ENCODE measurements around the gene BMP4. TPM values are rescaled to one million over a fixed set of nuclear protein-coding genes. Genes with fewer than 3 reads are reported as not detected.
A peak's percentile ranks its signal among the peaks of the same experiment; 100 is the strongest.

BMP4 gene
- total and polyA plus RNA-seq, 2 donors (not counting 3 experiments of a cell fraction or from before 2014, with no cell fraction given): 238 to 311 TPM

GRCh38 chr14:53958628-53959027 is 2.0 kb upstream of the BMP4 start:
- Histone ChIP-seq H3K4me1 (ENCODE audit: control insufficient read depth, extremely low read depth, insufficient read depth, low read length) (peaks cover 12% of the 10 kb centered on the region), H3K27ac (ENCODE audit: insufficient read depth, low read depth, low read length) (no peak overlapping the region), H3K27me3 (ENCODE audit: control insufficient read depth in 2 of 2, insufficient read depth in 2 of 2, low read length in 2 of 2) (peaks cover 0 to 3% of the 10 kb centered on the region in 2 experiments), H3K36me3 (ENCODE audit: control insufficient read depth in 2 of 2, extremely low read depth in 1 of 2, insufficient read depth in 2 of 2, low read length in 2 of 2) (no peaks in the 10 kb centered on the region), H3K4me3 (replicated peaks in 1 of 3; ENCODE audit: insufficient read depth in 1 of 3, low read depth in 1 of 3, low read length in 3 of 3) (no peak overlapping the region), H2AFZ (ENCODE audit: low read depth, low read length) (no peak overlapping the region), H3K4me2 (ENCODE audit: insufficient read depth, low read length) (no peak overlapping the region), H4K20me1 (replicated peaks; ENCODE audit: control insufficient read depth, extremely low read depth, insufficient read depth, low read length) (no peaks in the 10 kb centered on the region), H3K9me1 (replicated peaks; ENCODE audit: control insufficient read depth, extremely low read depth, insufficient read depth, low read length) (no peaks in the 10 kb centered on the region), H3K79me2 (ENCODE audit: control insufficient read depth, insufficient read depth, low read length) (peaks cover 31% of the 10 kb centered on the region), H3K9ac (replicated peaks; ENCODE audit: extremely low read depth, insufficient read depth, low read length) (no peak overlapping the region), H3K9me3 (replicated peaks; ENCODE audit: control insufficient read depth, insufficient read depth, low read length) (no peaks in the 10 kb centered on the region)
- ChIA-PET POLR2A (no interaction called here), CTCF (interaction anchor here (1.0 to 9.0 kb wide), 5 partner anchors 12 to 389 kb away, joined by 3 to 164 read pairs (median 12); no protein-coding TSS in a partner anchor)
- DNase-seq (ENCODE audit: low read depth, low spot score) (no peak), FAIRE-seq (no peak)
- intact Hi-C loops (cut with micrococcal nuclease): no loop called here
- dilution Hi-C loops (cut with MboI; ENCODE audit: extremely low pct_ligation_motif_present, low sequenced_read_pairs): no loop called here
- no TSS peak for BruUV-seq (replicated peaks)
- TF ChIP-seq JUN (IDR thresholded peaks at IDR 0.05; ENCODE audit: borderline replicate concordance, insufficient read depth, insufficient read length, low read depth) (no peak), POLR2AphosphoS5 (IDR thresholded peaks at IDR 0.05; ENCODE audit: insufficient read depth, low read depth, low read length) (no peak), GATA2 (IDR thresholded peaks at IDR 0.05; ENCODE audit: insufficient read depth, insufficient read length, low read depth, low read length) (no peak), FOS (IDR thresholded peaks at IDR 0.05; ENCODE audit: borderline replicate concordance, insufficient read depth, low read length) (no peak), EZH2 (IDR thresholded peaks at IDR 0.05; ENCODE audit: borderline replicate concordance, low read depth, low read length, severe bottlenecking) (no peak)
- TF ChIP-seq, protein P1, sequence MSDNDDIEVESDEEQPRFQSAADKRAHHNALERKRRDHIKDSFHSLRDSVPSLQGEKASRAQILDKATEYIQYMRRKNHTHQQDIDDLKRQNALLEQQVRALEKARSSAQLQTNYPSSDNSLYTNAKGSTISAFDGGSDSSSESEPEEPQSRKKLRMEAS (IDR thresholded peaks at IDR 0.05; ENCODE audit: insufficient read depth, insufficient read length): no peak

DNA sequence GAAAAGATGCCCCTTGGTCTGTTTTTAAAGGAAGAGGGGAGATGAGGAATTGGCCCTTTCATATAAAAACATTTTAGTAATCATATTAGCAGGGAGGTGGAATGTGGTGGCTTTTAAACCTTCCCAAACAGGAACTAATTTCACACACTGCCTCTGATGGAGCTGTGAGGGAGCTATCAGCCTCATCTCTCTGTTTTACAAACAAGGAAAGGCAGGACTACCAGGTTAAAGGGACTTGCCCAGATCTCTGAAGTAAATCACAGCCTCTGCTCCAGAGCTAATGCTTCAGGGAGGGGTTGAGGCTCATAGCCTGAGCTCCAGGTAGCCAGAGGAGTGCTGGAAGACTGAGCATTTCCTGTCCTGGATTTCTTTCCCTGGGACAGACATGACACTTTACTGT is 1.1 kb upstream of the BMP4 start:
- TF ChIP-seq FOS (IDR thresholded peaks at IDR 0.05; ENCODE audit: borderline replicate concordance, insufficient read depth, low read length): no peak
- TF ChIP-seq, protein P1 (IDR thresholded peaks at IDR 0.05; ENCODE audit: insufficient read depth, insufficient read length): no peak
- no peak for TF ChIP-seq CTCF (IDR thresholded peaks at IDR 0.05; ENCODE audit: extremely low read depth in 1 of 2, insufficient read depth in 1 of 2, low read depth in 1 of 2, low read length in 2 of 2)
- TF ChIP-seq EZH2 (IDR thresholded peaks at IDR 0.05; ENCODE audit: borderline replicate concordance, low read depth, low read length, severe bottlenecking): no peak
- TF ChIP-seq POLR2AphosphoS5 (IDR thresholded peaks at IDR 0.05; ENCODE audit: insufficient read depth, low read depth, low read length): no peak
- no peak for TF ChIP-seq POLR2A (IDR thresholded peaks at IDR 0.05; ENCODE audit: low read depth, low read length)
- CTCF ChIA-PET: interaction anchor here (0.9 to 9.0 kb wide), 10 partner anchors 20 to 420 kb away, joined by 3 to 164 read pairs (median 4); no protein-coding TSS in a partner anchor
- Histone ChIP-seq H3K4me2 (ENCODE audit: insufficient read depth, low read length) (no peak overlapping the region), H3K36me3 (ENCODE audit: control insufficient read depth in 2 of 2, extremely low read depth in 1 of 2, insufficient read depth in 2 of 2, low read length in 2 of 2) (peaks cover 2 to 5% of the 10 kb centered on the region in 2 experiments), H3K4me3 (replicated peaks in 1 of 3; ENCODE audit: insufficient read depth in 1 of 3, low read depth in 1 of 3, low read length in 3 of 3) (no peak overlapping the region), H3K27me3 (ENCODE audit: control insufficient read depth in 2 of 2, insufficient read depth in 2 of 2, low read length in 2 of 2) (peaks cover 0 to 3% of the 10 kb centered on the region in 2 experiments), H4K20me1 (replicated peaks; ENCODE audit: control insufficient read depth, extremely low read depth, insufficient read depth, low read length) (no peaks in the 10 kb centered on the region), H2AFZ (ENCODE audit: low read depth, low read length) (peak overlapping the region; percentile 12), H3K9me1 (replicated peaks; ENCODE audit: control insufficient read depth, extremely low read depth, insufficient read depth, low read length) (no peaks in the 10 kb centered on the region), H3K4me1 (ENCODE audit: control insufficient read depth, extremely low read depth, insufficient read depth, low read length) (peaks cover 8% of the 10 kb centered on the region), H3K9ac (replicated peaks; ENCODE audit: extremely low read depth, insufficient read depth, low read length) (no peak overlapping the region), H3K27ac (ENCODE audit: insufficient read depth, low read depth, low read length) (no peak overlapping the region), H3K79me2 (ENCODE audit: control insufficient read depth, insufficient read depth, low read length) (peaks cover 37% of the 10 kb centered on the region), H3K9me3 (replicated peaks; ENCODE audit: control insufficient read depth, insufficient read depth, low read length) (no peaks in the 10 kb centered on the region)
- BruUV-seq (replicated peaks): no TSS peak
- intact Hi-C loops (cut with micrococcal nuclease): no loop called here
- DNase-seq (ENCODE audit: low read depth, low spot score) (no peak), FAIRE-seq (no peak)
- dilution Hi-C loops (cut with MboI; ENCODE audit: extremely low pct_ligation_motif_present, low sequenced_read_pairs): no loop called here
- POLR2A ChIA-PET: no interaction called here
